Dendritic cell treated with granulocyte-macrophage colony-stimulating factor and Interleukin-4, amounts not matched to agents 40 ng/mL and 50 ng/mL, for 4 days (primary cell): ENCODE results near the gene RABGEF1.
"Not testable (repeated sequence)": the region's sequence is repeated elsewhere in the genome, so short reads cannot be mapped to it uniquely, and the experiment has no call there.

ENCODE experiments used
- H3K27ac Mint-ChIP-seq: one replicate; pipeline ENCODE4 v1.8.0; 2022; ENCODE audit warnings: mild to moderate bottlenecking, mixed read lengths
- H3K27me3 Mint-ChIP-seq: one replicate; pipeline ENCODE4 v1.8.0; 2022; ENCODE audit warnings: mild to moderate bottlenecking, mixed read lengths
- H3K36me3 Mint-ChIP-seq: one replicate; pipeline ENCODE4 v1.8.0; 2022; ENCODE audit warnings: low read depth, mixed read lengths
- H3K4me1 Mint-ChIP-seq: one replicate; pipeline ENCODE4 v1.8.0; 2022; ENCODE audit warnings: low read depth, mixed read lengths
- H3K4me3 Mint-ChIP-seq: one replicate; pipeline ENCODE4 v1.8.0; 2022; ENCODE audit warnings: mild to moderate bottlenecking, moderate library complexity, mixed read lengths
- H3K9me3 Mint-ChIP-seq: one replicate; pipeline ENCODE4 v1.8.0; 2022; ENCODE audit warnings: mixed read lengths
- intact Hi-C: fragments of 100-400 bp; cut with micrococcal nuclease; formaldehyde crosslinking; loops from one replicate; pipeline ENCODE4 v1.15.0; 2022

The RABGEF1 gene

GRCh38 chr7:66817208-66817795, 76.8 kb downstream of the RABGEF1 start:
- intact Hi-C loops, H3K27me3 Mint-ChIP-seq, H3K4me3 Mint-ChIP-seq, H3K9me3 Mint-ChIP-seq: not testable (repeated sequence)
- Mint-ChIP-seq H3K36me3 (peaks cover 11% of the 10 kb centered on the region), H3K27ac (peak overlapping the region; percentile 85), H3K4me1 (peaks cover 28% of the 10 kb centered on the region)

- Mint-ChIP-seq H3K4me1 (peaks cover 21% of the 10 kb centered on the region), H3K27ac (peak overlapping the region; percentile 85)
- H3K36me3 Mint-ChIP-seq, intact Hi-C loops, H3K9me3 Mint-ChIP-seq, H3K27me3 Mint-ChIP-seq, H3K4me3 Mint-ChIP-seq: not testable (repeated sequence)
These were observed 77.4 kb downstream of the RABGEF1 start for GRCh38 chr7:66817956-66818355.

GRCh38 chr7:66824041-66824440, 83.5 kb downstream of the RABGEF1 start:
- peaks cover 11% of the 10 kb centered on the region for H3K9me3 Mint-ChIP-seq
- intact Hi-C loops = no loop called here
- H3K36me3 Mint-ChIP-seq = no peaks in the 10 kb centered on the region
- no peak overlapping the region for H3K27ac Mint-ChIP-seq
- H3K4me1 Mint-ChIP-seq = no peaks in the 10 kb centered on the region
- H3K27me3 Mint-ChIP-seq = peaks cover 2% of the 10 kb centered on the region
- no peak overlapping the region for H3K4me3 Mint-ChIP-seq

- H3K27me3 Mint-ChIP-seq, intact Hi-C loops, H3K27ac Mint-ChIP-seq: not testable (repeated sequence)
These were observed 85.0 kb downstream of the RABGEF1 start for GRCh38 chr7:66825538-66825937.

GRCh38 chr7:66826649-66827048, 86.1 kb downstream of the RABGEF1 start:
- peaks cover 2% of the 10 kb centered on the region for H3K27me3 Mint-ChIP-seq
- H3K36me3 Mint-ChIP-seq = no peaks in the 10 kb centered on the region
- intact Hi-C loops = no loop called here
- H3K4me1 Mint-ChIP-seq = no peaks in the 10 kb centered on the region
- peaks cover 11% of the 10 kb centered on the region for H3K9me3 Mint-ChIP-seq
- H3K4me3 Mint-ChIP-seq = no peak overlapping the region
- no peak overlapping the region for H3K27ac Mint-ChIP-seq

More at GRCh38 chr7:66825538-66825937, 85.0 kb downstream of the RABGEF1 start:
- not testable (repeated sequence) for H3K36me3 Mint-ChIP-seq, H3K4me3 Mint-ChIP-seq, H3K4me1 Mint-ChIP-seq
- H3K9me3 Mint-ChIP-seq = peaks cover 11% of the 10 kb centered on the region

GRCh38 chr7:66830976-66831375, 90.4 kb downstream of the RABGEF1 start:
- intact Hi-C loops, H3K36me3 Mint-ChIP-seq, H3K4me3 Mint-ChIP-seq, H3K4me1 Mint-ChIP-seq, H3K27me3 Mint-ChIP-seq, H3K27ac Mint-ChIP-seq, H3K9me3 Mint-ChIP-seq: not testable (repeated sequence)

- Mint-ChIP-seq H3K36me3 (no peaks in the 10 kb centered on the region), H3K4me1 (peaks cover 7% of the 10 kb centered on the region), H3K4me3 (no peak overlapping the region), H3K27ac (no peak overlapping the region), H3K27me3 (no peaks in the 10 kb centered on the region), H3K9me3 (no peaks in the 10 kb centered on the region)
- intact Hi-C loops = no loop called here
These were observed 92.2 kb downstream of the RABGEF1 start for GRCh38 chr7:66832531-66833351.

- peak overlapping the region; percentile 66 for H3K27ac Mint-ChIP-seq
- H3K36me3 Mint-ChIP-seq = no peaks in the 10 kb centered on the region
- no peaks in the 10 kb centered on the region for H3K9me3 Mint-ChIP-seq
- H3K4me3 Mint-ChIP-seq = no peak overlapping the region
- intact Hi-C loops = loop anchor here (1.0 to 2.0 kb wide), 2 partner anchors 58 to 162 kb away; no protein-coding TSS in a partner anchor
- peaks cover 7% of the 10 kb centered on the region for H3K4me1 Mint-ChIP-seq
- no peaks in the 10 kb centered on the region for H3K27me3 Mint-ChIP-seq
These were observed 96.5 kb downstream of the RABGEF1 start for GRCh38 chr7:66837007-66837406.

- no peaks in the 10 kb centered on the region for H3K9me3 Mint-ChIP-seq
- H3K27ac Mint-ChIP-seq = peak overlapping the region; percentile 66
- H3K27me3 Mint-ChIP-seq = no peaks in the 10 kb centered on the region
- intact Hi-C loops = loop anchor here (1.0 to 2.0 kb wide), 2 partner anchors 58 to 161 kb away; no protein-coding TSS in a partner anchor
- H3K36me3 Mint-ChIP-seq = no peaks in the 10 kb centered on the region
- H3K4me3 Mint-ChIP-seq = no peak overlapping the region
- peaks cover 7% of the 10 kb centered on the region for H3K4me1 Mint-ChIP-seq
These were observed 97.1 kb downstream of the RABGEF1 start for GRCh38 chr7:66837661-66838060.

GRCh38 chr7:66839814-66840213, 99.3 kb downstream of the RABGEF1 start:
- peak overlapping the region; percentile 26 for H3K27ac Mint-ChIP-seq
- H3K9me3 Mint-ChIP-seq = no peaks in the 10 kb centered on the region
- no peak overlapping the region for H3K4me3 Mint-ChIP-seq
- intact Hi-C loops = loop anchor here (5.0 kb wide), 1 partner anchor 37 kb away; no protein-coding TSS in a partner anchor
- no peaks in the 10 kb centered on the region for H3K27me3 Mint-ChIP-seq
- peaks cover 3% of the 10 kb centered on the region for H3K36me3 Mint-ChIP-seq
- H3K4me1 Mint-ChIP-seq = peaks cover 22% of the 10 kb centered on the region

- Mint-ChIP-seq H3K4me1 (peaks cover 22% of the 10 kb centered on the region), H3K36me3 (peaks cover 5% of the 10 kb centered on the region), H3K27ac (peak overlapping the region; percentile 26), H3K9me3 (no peaks in the 10 kb centered on the region), H3K27me3 (no peaks in the 10 kb centered on the region), H3K4me3 (no peak overlapping the region)
- intact Hi-C loops = loop anchor here (5.0 kb wide), 1 partner anchor 37 kb away; no protein-coding TSS in a partner anchor
These were observed 99.8 kb downstream of the RABGEF1 start for GRCh38 chr7:66840316-66840715.

- intact Hi-C loops = loop anchor here (5.0 kb wide), 1 partner anchor 35 kb away; no protein-coding TSS in a partner anchor
- H3K27me3 Mint-ChIP-seq = no peaks in the 10 kb centered on the region
- no peaks in the 10 kb centered on the region for H3K9me3 Mint-ChIP-seq
- peaks cover 5% of the 10 kb centered on the region for H3K36me3 Mint-ChIP-seq
- no peak overlapping the region for H3K4me3 Mint-ChIP-seq
- no peak overlapping the region for H3K27ac Mint-ChIP-seq
- H3K4me1 Mint-ChIP-seq = peaks cover 32% of the 10 kb centered on the region
These were observed 101.4 kb downstream of the RABGEF1 start for GRCh38 chr7:66841898-66842297.

GRCh38 chr7:66843492-66843891, 103.0 kb downstream of the RABGEF1 start:
- H3K27ac Mint-ChIP-seq = peak overlapping the region; percentile 97
- intact Hi-C loops = loop anchor here (5.0 kb wide), 1 partner anchor 34 kb away; no protein-coding TSS in a partner anchor
- not testable (repeated sequence) for H3K36me3 Mint-ChIP-seq, H3K27me3 Mint-ChIP-seq, H3K9me3 Mint-ChIP-seq
- H3K4me3 Mint-ChIP-seq = peak overlapping the region; percentile 87
- H3K4me1 Mint-ChIP-seq = peaks cover 35% of the 10 kb centered on the region
